Hypothalamus (tissue), 51 donors: ENCODE results near the gene ELP5.

Source experiments
- DNase-seq, 51 donors: peaks; one replicate each; lab custom pipeline; 2025; lab: John Stamatoyannopoulos, UW

Gene ELP5

DNA sequence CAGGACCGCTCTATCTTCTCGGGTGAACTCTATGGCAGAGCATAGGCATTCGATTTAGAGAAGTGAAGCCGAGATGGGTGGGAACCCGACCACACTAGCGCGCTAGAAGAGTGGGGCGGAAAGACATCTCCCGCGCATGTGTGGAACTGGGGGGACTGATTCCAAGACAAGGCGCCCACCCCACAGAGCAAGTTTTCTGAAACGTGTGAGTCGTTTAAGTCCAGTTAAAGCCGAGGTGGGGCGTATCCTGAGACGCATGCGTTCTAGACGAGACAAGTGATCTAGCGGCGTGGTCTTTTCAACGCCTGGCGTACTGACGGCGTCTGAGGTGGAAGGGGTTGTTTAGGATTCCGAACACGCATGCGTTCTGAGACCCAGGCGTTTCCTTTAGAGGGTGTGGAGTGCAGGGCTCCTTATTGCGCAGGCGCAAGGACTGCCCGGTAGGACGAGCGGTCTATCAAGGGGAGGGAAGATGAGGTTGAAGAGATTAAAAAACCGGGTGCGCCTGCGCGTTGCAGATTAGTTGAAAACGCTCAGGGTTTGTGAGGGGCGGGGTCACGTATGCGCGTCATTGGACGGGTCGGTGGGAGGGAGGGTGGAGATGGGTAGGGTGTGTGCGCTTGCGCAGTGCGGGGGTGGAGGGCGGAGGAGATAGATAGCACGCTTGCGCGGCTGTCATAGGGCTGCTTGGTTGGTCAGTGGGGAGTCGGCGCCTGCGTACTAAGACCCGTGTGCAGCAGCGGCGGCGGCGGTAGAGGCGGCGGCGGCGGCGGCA is 55.1 kb downstream of the ELP5 start, which contains the start of gene EIF5A:
EIF5A (plus strand) TSS at position 718 of the 775 bp plus-strand sequence. CDS start 2,008 bp downstream, outside the sequence.
- DNase-seq = peak; percentile 90 to 100 (median 99)

DNA sequence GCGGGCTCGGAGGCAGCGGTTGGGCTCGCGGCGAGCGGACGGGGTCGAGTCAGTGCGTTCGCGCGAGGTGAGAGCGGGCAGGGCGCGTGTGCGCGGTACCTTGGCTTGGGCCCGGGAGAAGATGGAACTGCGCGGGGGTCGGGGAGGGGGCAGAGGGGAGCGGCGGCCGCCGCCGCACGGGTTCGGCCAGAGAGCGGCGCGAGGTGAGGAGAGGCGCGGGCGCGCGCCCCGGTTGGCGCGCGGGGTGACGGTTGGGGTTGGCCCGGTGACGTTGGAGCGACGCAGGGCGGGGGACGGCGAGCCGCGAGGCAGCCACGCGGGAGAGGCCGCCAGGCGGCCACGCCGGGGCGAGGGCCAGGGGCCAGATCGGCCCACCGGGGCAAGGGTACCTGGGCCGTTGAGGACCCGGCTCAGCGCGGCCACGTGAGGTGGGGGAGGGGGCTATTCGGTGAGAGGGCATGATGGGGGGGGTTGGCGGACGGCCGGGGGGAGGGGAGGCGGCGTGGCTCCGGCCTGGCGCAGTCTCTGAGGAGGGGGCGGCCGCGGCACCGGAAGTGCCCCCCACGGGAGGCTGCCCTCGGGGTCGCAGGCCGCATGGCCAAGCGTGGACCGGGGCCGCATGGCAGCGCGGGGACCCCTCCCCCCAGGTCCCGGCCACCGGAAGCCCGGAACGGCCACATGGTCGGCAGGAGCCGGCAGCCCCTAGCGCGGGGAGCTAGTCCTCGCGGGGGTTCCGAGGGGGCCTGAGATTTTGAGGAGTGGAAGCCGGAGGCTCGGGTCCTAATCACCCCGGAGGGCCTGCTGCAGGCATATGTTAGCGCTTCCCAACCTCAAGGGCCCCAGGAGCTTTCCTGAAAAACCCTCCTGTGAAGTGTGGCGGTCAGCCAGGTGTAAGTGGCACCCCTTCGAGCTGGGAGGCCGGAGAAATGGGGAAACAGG is 55.9 kb downstream of the ELP5 start:
- DNase-seq = peak in 16 of 51 donors; percentile 34 to 66 (median 54)

DNA sequence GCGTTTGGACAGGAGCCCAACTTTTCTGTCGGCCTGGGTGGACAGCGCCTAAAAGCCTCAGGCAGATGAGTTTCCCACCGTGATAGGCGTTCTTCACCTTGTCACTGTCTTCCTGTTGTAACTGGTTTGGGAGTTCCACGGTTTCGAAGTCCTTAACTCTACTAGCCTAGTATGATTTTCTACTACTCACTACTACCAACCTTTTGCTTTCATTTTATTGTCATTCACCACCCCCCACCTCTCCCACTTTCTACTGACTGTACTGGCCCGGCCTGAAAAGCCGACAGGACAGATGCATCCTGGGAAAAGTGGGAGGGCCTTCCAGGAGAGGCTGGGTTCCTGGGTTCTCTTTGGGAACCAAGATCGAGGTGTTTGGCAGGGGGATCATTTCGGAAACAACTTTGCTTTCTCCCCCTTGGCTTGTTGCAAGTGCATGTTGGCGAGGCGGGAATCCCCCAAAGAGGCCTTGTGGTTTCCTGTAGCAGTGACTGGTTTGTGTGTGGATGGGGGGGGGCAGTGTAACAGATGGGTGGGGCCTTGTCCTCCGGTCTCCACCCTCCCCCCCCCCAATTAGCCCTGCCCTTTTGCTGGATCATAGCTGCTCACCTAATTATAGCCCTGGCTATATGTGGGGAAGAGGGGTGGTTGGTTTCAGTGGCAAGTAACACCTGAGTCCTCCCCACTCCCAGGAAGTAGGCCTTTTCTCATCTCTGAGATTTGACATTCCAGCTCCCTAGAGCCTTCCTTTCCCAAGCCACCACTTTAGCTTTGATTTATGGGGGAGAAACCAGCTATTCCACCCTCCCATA is 56.8 kb downstream of the ELP5 start:
- DNase-seq = peak in 34 of 51 donors; percentile 9 to 69 (median 38)
